NCI-H1694 (cell line): ENCODE measurements around the gene PTPRF.

Experiments
- DNase-seq: peaks from one replicate; lab custom pipeline; 2025; lab: John Stamatoyannopoulos, UW

PTPRF gene

GRCh38 chr1:43582162-43582566 lies 51.5 kb downstream of the PTPRF start:
- peak; percentile 95 for DNase-seq

- no peak for DNase-seq
These were observed 52.4 kb downstream of the PTPRF start for GRCh38 chr1:43583058-43583457.

GRCh38 chr1:43584204-43584603 lies 53.5 kb downstream of the PTPRF start:
- DNase-seq = no peak

- no peak for DNase-seq
These were observed 54.9 kb downstream of the PTPRF start for GRCh38 chr1:43585557-43585956.

GRCh38 chr1:43586136-43586731 lies 55.6 kb downstream of the PTPRF start:
- DNase-seq = peak; percentile 47

- no peak for DNase-seq
These were observed 56.3 kb downstream of the PTPRF start for GRCh38 chr1:43587001-43587400.

GRCh38 chr1:43587594-43587993 lies 56.9 kb downstream of the PTPRF start:
- DNase-seq = no peak

GRCh38 chr1:43588592-43588991 lies 57.9 kb downstream of the PTPRF start:
- no peak for DNase-seq

- DNase-seq = no peak
These were observed 59.8 kb downstream of the PTPRF start for GRCh38 chr1:43590388-43590925.

- no peak for DNase-seq
These were observed 60.5 kb downstream of the PTPRF start for GRCh38 chr1:43591181-43591580.

GRCh38 chr1:43592051-43592665 lies 61.5 kb downstream of the PTPRF start:
- DNase-seq = no peak

GRCh38 chr1:43592974-43593683 lies 62.4 kb downstream of the PTPRF start:
- DNase-seq = no peak

GRCh38 chr1:43596579-43596978 lies 65.9 kb downstream of the PTPRF start:
- no peak for DNase-seq

GRCh38 chr1:43597028-43597427 lies 66.3 kb downstream of the PTPRF start:
- no peak for DNase-seq

GRCh38 chr1:43597721-43598120 lies 67.0 kb downstream of the PTPRF start:
- DNase-seq = no peak

- DNase-seq = no peak
These were observed 67.9 kb downstream of the PTPRF start for GRCh38 chr1:43598622-43599021.

GRCh38 chr1:43600033-43601020 lies 69.6 kb downstream of the PTPRF start:
- DNase-seq = no peak

- DNase-seq = no peak
These were observed 72.3 kb downstream of the PTPRF start for GRCh38 chr1:43602990-43603389.

- no peak for DNase-seq
These were observed 73.5 kb downstream of the PTPRF start for GRCh38 chr1:43604192-43604591.

GRCh38 chr1:43605157-43605556 lies 74.5 kb downstream of the PTPRF start:
- DNase-seq = no peak

GRCh38 chr1:43605766-43606165 lies 75.1 kb downstream of the PTPRF start:
- DNase-seq = no peak

- no peak for DNase-seq
These were observed 75.9 kb downstream of the PTPRF start for GRCh38 chr1:43606624-43607023.
